ENCODE results near the gene PPP1R16B.

Gene PPP1R16B

DNA sequence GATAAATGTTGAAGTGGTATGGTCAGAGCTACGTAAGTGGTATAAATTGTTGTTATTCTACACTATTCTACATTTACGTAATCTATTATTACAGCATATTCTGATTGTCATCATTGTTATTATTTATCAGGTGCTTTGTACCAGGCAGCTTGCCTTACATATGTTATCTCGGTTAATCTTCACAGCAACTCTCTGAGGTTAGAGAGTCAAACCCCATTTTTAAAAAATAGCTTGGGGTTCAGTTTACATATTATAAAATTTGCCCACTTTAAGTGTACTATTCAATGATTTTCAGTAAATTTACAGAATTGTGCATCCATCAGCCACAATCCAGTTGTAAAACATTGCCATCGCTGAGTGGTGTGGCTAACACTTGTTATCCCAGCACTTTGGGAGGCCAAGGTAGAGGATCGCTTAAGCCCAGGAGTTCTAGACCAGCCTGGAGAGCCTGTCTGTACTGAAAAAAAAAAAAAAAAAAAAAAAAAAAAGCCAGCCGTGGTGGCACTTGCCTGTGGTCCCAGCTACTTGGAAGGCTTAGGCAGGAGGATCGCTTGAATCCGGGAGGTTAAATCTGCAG lies 35.5 kb downstream of the PPP1R16B start:
- no peak for TF ChIP-seq POU2F2 (IDR thresholded peaks at IDR 0.05; ENCODE audit: low read depth, low read length)
- no peak for TF ChIP-seq POLR2A (IDR thresholded peaks at IDR 0.05; ENCODE audit: low read depth, low read length)
- no peak for TF ChIP-seq SPI1 (IDR thresholded peaks at IDR 0.05; ENCODE audit: low read depth, low read length)
- no peak for TF ChIP-seq PAX5 (IDR thresholded peaks at IDR 0.05; ENCODE audit: insufficient read depth, low read length, severe bottlenecking)
- TF ChIP-seq TAF1 (IDR thresholded peaks at IDR 0.05; ENCODE audit: low read depth, low read length): no peak
- TF ChIP-seq POLR2AphosphoS5 (IDR thresholded peaks at IDR 0.05; ENCODE audit: low read depth, low read length): no peak
- DNase-seq (ENCODE audit: insufficient read length, low spot score) (no peak), FAIRE-seq (peak; percentile 26)

DNA sequence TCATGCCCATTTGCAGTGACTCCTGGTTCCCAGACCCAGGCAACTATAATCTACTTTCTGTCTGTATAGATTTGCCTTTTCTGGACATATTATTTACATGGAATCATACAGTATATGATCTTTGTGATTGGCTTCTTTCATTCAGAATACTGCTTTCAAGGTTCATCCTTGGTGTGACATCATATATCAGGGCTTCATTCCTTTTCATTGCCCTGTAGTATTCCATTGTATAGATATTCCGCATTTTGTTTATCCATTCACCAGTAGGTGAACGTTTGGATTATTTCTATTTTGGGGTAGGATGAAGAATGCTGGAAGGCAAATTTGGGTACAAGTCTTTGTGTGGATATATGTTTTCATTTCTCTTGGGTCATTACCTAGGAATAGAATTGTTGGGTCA lies 36.1 kb downstream of the PPP1R16B start:
- TF ChIP-seq POLR2A (IDR thresholded peaks at IDR 0.05; ENCODE audit: low read depth, low read length): no peak
- TF ChIP-seq TAF1 (IDR thresholded peaks at IDR 0.05; ENCODE audit: low read depth, low read length): no peak
- no peak for TF ChIP-seq PAX5 (IDR thresholded peaks at IDR 0.05; ENCODE audit: insufficient read depth, low read length, severe bottlenecking)
- TF ChIP-seq POLR2AphosphoS5 (IDR thresholded peaks at IDR 0.05; ENCODE audit: low read depth, low read length): no peak
- no peak for TF ChIP-seq SPI1 (IDR thresholded peaks at IDR 0.05; ENCODE audit: low read depth, low read length)
- no peak for TF ChIP-seq POU2F2 (IDR thresholded peaks at IDR 0.05; ENCODE audit: low read depth, low read length)
- no peak for DNase-seq (ENCODE audit: insufficient read length, low spot score)
- FAIRE-seq: peak; percentile 13

DNA sequence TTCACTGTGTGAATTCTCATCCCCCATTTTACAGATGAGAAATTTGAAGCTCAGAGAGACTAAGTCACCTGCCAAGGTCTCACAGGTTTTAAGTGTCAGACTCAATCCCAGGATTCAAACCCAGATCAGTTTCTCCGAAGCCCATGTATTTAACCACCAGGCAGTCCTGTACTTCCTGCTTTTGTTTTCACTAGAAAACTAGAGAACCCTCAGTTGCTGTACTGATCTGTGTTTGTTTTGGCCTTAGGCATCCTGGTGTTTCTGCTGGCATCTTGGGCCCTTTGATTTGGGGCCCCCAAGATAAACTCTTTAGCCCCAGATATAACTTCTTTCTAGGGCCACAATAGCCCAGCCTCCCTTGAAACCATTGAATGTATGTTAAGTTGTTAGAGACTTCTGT lies 36.5 kb downstream of the PPP1R16B start:
- FAIRE-seq (peak; percentile 40), DNase-seq (ENCODE audit: insufficient read length, low spot score) (no peak)
- TF ChIP-seq POU2F2 (IDR thresholded peaks at IDR 0.05; ENCODE audit: low read depth, low read length) (no peak), PAX5 (IDR thresholded peaks at IDR 0.05; ENCODE audit: insufficient read depth, low read length, severe bottlenecking) (no peak), SPI1 (IDR thresholded peaks at IDR 0.05; ENCODE audit: low read depth, low read length) (no peak), POLR2A (IDR thresholded peaks at IDR 0.05; ENCODE audit: low read depth, low read length) (no peak), POLR2AphosphoS5 (IDR thresholded peaks at IDR 0.05; ENCODE audit: low read depth, low read length) (no peak), TAF1 (IDR thresholded peaks at IDR 0.05; ENCODE audit: low read depth, low read length) (no peak)

DNA sequence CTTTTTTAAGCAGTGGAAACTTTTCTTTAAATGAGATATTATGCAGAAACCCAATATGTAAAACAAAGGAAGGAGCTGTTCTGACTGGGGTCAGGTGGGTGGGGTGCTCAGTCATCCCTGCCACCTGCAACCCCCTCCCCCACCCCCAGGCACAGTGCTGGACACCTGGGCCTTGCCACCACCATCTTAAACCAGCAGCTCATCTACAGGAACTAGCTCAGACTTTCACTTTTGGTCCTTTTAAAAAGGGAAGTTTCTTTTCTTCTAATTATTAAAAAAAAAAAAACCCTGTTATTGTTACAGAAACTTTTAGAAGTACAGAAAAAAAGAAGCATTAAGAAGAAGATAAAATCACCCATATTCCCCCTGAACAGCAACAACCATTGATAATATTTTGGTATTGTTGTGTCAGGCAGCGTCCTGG lies 37.1 kb downstream of the PPP1R16B start:
- DNase-seq (ENCODE audit: insufficient read length, low spot score): peak; percentile 61
- TF ChIP-seq POU2F2 (IDR thresholded peaks at IDR 0.05; ENCODE audit: low read depth, low read length) (peak; percentile 89), TAF1 (IDR thresholded peaks at IDR 0.05; ENCODE audit: low read depth, low read length) (no peak), POLR2A (IDR thresholded peaks at IDR 0.05; ENCODE audit: low read depth, low read length) (no peak), SPI1 (IDR thresholded peaks at IDR 0.05; ENCODE audit: low read depth, low read length) (no peak), POLR2AphosphoS5 (IDR thresholded peaks at IDR 0.05; ENCODE audit: low read depth, low read length) (no peak), PAX5 (IDR thresholded peaks at IDR 0.05; ENCODE audit: insufficient read depth, low read length, severe bottlenecking) (peak; percentile 74)
- peak; percentile 91 for FAIRE-seq

DNA sequence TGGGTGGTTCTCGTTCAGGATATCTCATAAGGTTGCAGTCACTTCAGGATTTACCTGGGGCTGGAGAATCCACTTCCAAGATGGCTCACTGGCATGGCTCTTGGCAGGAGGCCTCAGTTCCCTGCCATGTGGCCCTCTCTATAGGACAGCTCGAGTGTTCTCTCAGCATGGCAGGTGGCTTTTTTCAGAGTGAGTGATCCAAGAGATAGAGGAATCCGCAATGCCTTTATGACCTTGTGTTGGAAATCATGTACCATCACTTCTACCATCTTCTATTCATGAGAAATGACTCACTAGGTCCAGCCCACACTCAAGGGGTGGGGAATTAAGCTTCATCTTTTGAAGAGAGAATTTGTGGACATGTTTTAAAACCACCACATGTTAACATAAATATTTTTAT lies 37.8 kb downstream of the PPP1R16B start:
- FAIRE-seq: peak; percentile 89
- TF ChIP-seq PAX5 (IDR thresholded peaks at IDR 0.05; ENCODE audit: insufficient read depth, low read length, severe bottlenecking): no peak
- TF ChIP-seq POU2F2 (IDR thresholded peaks at IDR 0.05; ENCODE audit: low read depth, low read length): no peak
- TF ChIP-seq POLR2A (IDR thresholded peaks at IDR 0.05; ENCODE audit: low read depth, low read length): no peak
- no peak for TF ChIP-seq SPI1 (IDR thresholded peaks at IDR 0.05; ENCODE audit: low read depth, low read length)
- no peak for TF ChIP-seq TAF1 (IDR thresholded peaks at IDR 0.05; ENCODE audit: low read depth, low read length)
- no peak for TF ChIP-seq POLR2AphosphoS5 (IDR thresholded peaks at IDR 0.05; ENCODE audit: low read depth, low read length)
- no peak for DNase-seq (ENCODE audit: insufficient read length, low spot score)

DNA sequence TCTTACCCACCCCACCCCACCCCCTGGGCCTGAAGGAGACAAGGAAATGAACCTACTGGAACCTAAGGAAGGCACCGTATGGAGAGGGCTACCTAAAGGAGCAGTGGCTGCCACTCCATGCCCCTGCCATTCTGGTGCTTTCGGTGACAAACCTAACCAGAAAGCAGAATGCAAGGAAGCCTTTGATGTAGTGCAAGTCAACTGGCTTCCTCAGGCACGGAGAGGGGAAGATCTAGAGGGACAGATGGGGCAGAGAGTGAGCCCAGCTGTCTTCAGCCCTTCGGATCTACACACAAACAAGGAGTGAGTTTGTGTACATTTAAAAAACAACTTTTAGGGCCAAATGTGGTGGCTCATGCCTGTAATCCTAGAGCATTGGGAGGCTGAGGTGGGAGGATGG lies 39.5 kb downstream of the PPP1R16B start:
- FAIRE-seq (no peak), DNase-seq (ENCODE audit: insufficient read length, low spot score) (no peak)

DNA sequence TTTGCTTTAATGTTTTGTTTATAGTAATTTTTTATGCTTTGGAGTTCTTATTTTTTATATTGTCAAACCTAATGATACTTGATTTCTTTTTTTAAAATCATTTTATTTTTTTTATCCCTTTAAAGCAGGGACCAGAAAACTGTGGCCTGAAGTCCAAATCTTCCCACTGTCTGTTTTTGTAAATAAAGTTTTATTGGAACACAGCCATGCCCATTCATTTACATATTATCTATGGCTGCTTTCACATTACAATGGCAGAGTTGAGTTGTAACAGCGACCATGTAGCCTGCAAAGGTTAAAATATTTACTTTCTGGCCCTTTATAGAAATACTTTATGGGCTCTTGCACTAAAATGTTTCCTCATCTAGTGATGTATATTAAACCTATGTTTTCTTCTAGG lies 42.3 kb downstream of the PPP1R16B start:
- DNase-seq (ENCODE audit: insufficient read length, low spot score): no peak
- FAIRE-seq: no peak
- TF ChIP-seq POU2F2 (IDR thresholded peaks at IDR 0.05; ENCODE audit: low read depth, low read length) (no peak), PAX5 (IDR thresholded peaks at IDR 0.05; ENCODE audit: insufficient read depth, low read length, severe bottlenecking) (no peak), POLR2A (IDR thresholded peaks at IDR 0.05; ENCODE audit: low read depth, low read length) (no peak), SPI1 (IDR thresholded peaks at IDR 0.05; ENCODE audit: low read depth, low read length) (no peak), TAF1 (IDR thresholded peaks at IDR 0.05; ENCODE audit: low read depth, low read length) (no peak), POLR2AphosphoS5 (IDR thresholded peaks at IDR 0.05; ENCODE audit: low read depth, low read length) (no peak)

More for the DNA sequence above, 39.5 kb downstream of the PPP1R16B start:
- no peak for TF ChIP-seq POLR2AphosphoS5 (IDR thresholded peaks at IDR 0.05; ENCODE audit: low read depth, low read length)
- no peak for TF ChIP-seq PAX5 (IDR thresholded peaks at IDR 0.05; ENCODE audit: insufficient read depth, low read length, severe bottlenecking)
- TF ChIP-seq TAF1 (IDR thresholded peaks at IDR 0.05; ENCODE audit: low read depth, low read length): no peak
- no peak for TF ChIP-seq POLR2A (IDR thresholded peaks at IDR 0.05; ENCODE audit: low read depth, low read length)
- TF ChIP-seq POU2F2 (IDR thresholded peaks at IDR 0.05; ENCODE audit: low read depth, low read length): no peak
- no peak for TF ChIP-seq SPI1 (IDR thresholded peaks at IDR 0.05; ENCODE audit: low read depth, low read length)

DNA sequence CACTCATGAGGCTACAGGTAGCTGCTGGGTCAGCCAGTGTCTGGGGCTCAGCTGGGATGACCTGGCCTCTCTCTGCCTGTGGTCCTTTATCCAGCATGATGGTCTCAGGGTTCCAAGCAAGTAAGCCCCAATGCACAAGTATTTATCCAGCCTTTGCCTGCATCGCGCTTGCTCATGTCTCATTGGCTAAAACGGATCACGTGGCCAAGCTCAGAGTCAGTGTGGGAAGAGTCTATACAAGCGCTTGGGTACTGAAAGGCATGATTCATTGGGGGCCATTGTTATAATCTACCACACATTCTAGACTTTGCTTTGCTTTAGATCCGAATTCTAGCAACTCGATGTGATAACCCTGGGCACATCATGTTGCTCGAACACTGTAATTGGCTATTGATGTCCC lies 48.3 kb downstream of the PPP1R16B start:
- DNase-seq (ENCODE audit: insufficient read length, low spot score) (no peak), FAIRE-seq (no peak)
- no peak for TF ChIP-seq PAX5 (IDR thresholded peaks at IDR 0.05; ENCODE audit: insufficient read depth, low read length, severe bottlenecking)
- TF ChIP-seq TAF1 (IDR thresholded peaks at IDR 0.05; ENCODE audit: low read depth, low read length): no peak
- TF ChIP-seq SPI1 (IDR thresholded peaks at IDR 0.05; ENCODE audit: low read depth, low read length): no peak
- TF ChIP-seq POU2F2 (IDR thresholded peaks at IDR 0.05; ENCODE audit: low read depth, low read length): no peak
- no peak for TF ChIP-seq POLR2AphosphoS5 (IDR thresholded peaks at IDR 0.05; ENCODE audit: low read depth, low read length)
- TF ChIP-seq POLR2A (IDR thresholded peaks at IDR 0.05; ENCODE audit: low read depth, low read length): no peak

DNA sequence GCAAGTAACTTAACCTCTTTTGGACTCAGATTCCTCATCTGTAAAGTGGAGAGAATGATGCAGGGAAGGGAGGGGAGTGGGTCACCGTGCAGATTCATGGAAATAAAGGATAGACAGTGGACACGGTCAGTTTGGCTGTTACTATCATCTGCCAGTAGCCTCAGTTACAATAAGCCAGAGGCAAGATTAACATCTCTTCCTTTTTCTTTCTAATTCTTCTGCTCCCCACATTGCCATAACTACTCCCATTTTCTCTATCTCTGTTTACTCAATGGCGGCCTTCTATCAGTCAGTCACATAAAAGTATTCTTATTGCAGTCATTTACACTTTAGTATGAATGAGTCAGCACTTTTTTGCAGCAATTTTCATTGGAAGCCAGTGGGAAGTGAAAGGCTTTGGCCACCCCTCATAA lies 49.2 kb downstream of the PPP1R16B start:
- TF ChIP-seq PAX5 (IDR thresholded peaks at IDR 0.05; ENCODE audit: insufficient read depth, low read length, severe bottlenecking): no peak
- TF ChIP-seq POLR2AphosphoS5 (IDR thresholded peaks at IDR 0.05; ENCODE audit: low read depth, low read length): no peak
- TF ChIP-seq POU2F2 (IDR thresholded peaks at IDR 0.05; ENCODE audit: low read depth, low read length): no peak
- no peak for TF ChIP-seq TAF1 (IDR thresholded peaks at IDR 0.05; ENCODE audit: low read depth, low read length)
- TF ChIP-seq SPI1 (IDR thresholded peaks at IDR 0.05; ENCODE audit: low read depth, low read length): no peak
- no peak for FAIRE-seq
- no peak for DNase-seq (ENCODE audit: insufficient read length, low spot score)

All from GM12891 (cell line).